Panc1 (cell line): ENCODE measurements around the gene MXD4.

Experiments used
- POLR2AphosphoS5 ChIP-seq: IDR thresholded peaks from 2 replicates; pipeline ENCODE4 v1.6.1; 2012; ENCODE audit warnings: mild to moderate bottlenecking, low read depth, low read length, moderate library complexity
- SIN3A ChIP-seq: IDR thresholded peaks from 2 replicates; pipeline ENCODE4 v1.6.1; 2012; ENCODE audit warnings: low read depth, mild to moderate bottlenecking, low read length, moderate library complexity, borderline replicate concordance; ENCODE audit not compliant: insufficient read depth
- TCF7L2 ChIP-seq: IDR thresholded peaks from 2 replicates; pipeline ENCODE4 v1.6.1; 2011; ENCODE audit warnings: mild to moderate bottlenecking, low read depth, low read length, inconsistent platforms
- TF ChIP-seq, protein P1 (sequence below): fragments of 450-650 bp; IDR thresholded peaks from 2 replicates; pipeline ENCODE4 v1.5.1; 2017; ENCODE audit warnings: mild to moderate bottlenecking
- TF ChIP-seq, protein P2 (sequence below), 2 experiments: IDR thresholded peaks; 2 replicates each; pipeline ENCODE4 v1.6.1; 2011 to 2012; ENCODE audit warnings: low read depth in 2 of 2, control low read depth in 1 of 2, low read length in 1 of 2, mild to moderate bottlenecking in 1 of 2, moderate library complexity in 1 of 2; ENCODE audit not compliant: insufficient read depth in 1 of 2

GRCh38 chr4:2265113-2266110, 3.5 kb upstream of the MXD4 start:
- TF ChIP-seq, protein P1, sequence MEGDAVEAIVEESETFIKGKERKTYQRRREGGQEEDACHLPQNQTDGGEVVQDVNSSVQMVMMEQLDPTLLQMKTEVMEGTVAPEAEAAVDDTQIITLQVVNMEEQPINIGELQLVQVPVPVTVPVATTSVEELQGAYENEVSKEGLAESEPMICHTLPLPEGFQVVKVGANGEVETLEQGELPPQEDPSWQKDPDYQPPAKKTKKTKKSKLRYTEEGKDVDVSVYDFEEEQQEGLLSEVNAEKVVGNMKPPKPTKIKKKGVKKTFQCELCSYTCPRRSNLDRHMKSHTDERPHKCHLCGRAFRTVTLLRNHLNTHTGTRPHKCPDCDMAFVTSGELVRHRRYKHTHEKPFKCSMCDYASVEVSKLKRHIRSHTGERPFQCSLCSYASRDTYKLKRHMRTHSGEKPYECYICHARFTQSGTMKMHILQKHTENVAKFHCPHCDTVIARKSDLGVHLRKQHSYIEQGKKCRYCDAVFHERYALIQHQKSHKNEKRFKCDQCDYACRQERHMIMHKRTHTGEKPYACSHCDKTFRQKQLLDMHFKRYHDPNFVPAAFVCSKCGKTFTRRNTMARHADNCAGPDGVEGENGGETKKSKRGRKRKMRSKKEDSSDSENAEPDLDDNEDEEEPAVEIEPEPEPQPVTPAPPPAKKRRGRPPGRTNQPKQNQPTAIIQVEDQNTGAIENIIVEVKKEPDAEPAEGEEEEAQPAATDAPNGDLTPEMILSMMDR = no peak
- no peak for TF ChIP-seq POLR2AphosphoS5
- no peak for TF ChIP-seq TCF7L2
- TF ChIP-seq, protein P2, sequence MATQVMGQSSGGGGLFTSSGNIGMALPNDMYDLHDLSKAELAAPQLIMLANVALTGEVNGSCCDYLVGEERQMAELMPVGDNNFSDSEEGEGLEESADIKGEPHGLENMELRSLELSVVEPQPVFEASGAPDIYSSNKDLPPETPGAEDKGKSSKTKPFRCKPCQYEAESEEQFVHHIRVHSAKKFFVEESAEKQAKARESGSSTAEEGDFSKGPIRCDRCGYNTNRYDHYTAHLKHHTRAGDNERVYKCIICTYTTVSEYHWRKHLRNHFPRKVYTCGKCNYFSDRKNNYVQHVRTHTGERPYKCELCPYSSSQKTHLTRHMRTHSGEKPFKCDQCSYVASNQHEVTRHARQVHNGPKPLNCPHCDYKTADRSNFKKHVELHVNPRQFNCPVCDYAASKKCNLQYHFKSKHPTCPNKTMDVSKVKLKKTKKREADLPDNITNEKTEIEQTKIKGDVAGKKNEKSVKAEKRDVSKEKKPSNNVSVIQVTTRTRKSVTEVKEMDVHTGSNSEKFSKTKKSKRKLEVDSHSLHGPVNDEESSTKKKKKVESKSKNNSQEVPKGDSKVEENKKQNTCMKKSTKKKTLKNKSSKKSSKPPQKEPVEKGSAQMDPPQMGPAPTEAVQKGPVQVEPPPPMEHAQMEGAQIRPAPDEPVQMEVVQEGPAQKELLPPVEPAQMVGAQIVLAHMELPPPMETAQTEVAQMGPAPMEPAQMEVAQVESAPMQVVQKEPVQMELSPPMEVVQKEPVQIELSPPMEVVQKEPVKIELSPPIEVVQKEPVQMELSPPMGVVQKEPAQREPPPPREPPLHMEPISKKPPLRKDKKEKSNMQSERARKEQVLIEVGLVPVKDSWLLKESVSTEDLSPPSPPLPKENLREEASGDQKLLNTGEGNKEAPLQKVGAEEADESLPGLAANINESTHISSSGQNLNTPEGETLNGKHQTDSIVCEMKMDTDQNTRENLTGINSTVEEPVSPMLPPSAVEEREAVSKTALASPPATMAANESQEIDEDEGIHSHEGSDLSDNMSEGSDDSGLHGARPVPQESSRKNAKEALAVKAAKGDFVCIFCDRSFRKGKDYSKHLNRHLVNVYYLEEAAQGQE (IDR thresholded peaks at IDR 0.05; ENCODE audit: insufficient read depth in 1 of 2, low read depth in 2 of 2, low read length in 1 of 2) = no peak
- no peak for TF ChIP-seq SIN3A
